WTC11 (cell line): ENCODE data around the gene SIGMAR1. TPM values are rescaled to one million over a fixed set of nuclear protein-coding genes. Genes with fewer than 3 reads are reported as not detected.

Experiments
- AR ChIP-seq: fragments of 250-450 bp; sonication (Bioruptor Pico); IDR thresholded peaks from 2 replicates; pipeline ENCODE4 v1.9.0; 2021; ENCODE audit warnings: mild to moderate bottlenecking
- CBFB ChIP-seq: sonication (generic); formaldehyde crosslinking; IDR thresholded peaks from 2 replicates; pipeline ENCODE4 v1.8.1; 2022; ENCODE audit warnings: mild to moderate bottlenecking, low read depth, missing genetic modification reagents
- FOXP1 ChIP-seq: sonication (generic); formaldehyde crosslinking; IDR thresholded peaks from 2 replicates; pipeline ENCODE4 v1.8.0; 2022; ENCODE audit warnings: missing genetic modification reagents, mild to moderate bottlenecking, moderate library complexity, borderline replicate concordance
- GABPB1 ChIP-seq: sonication (generic); formaldehyde crosslinking; IDR thresholded peaks from 2 replicates; pipeline ENCODE4 v1.8.1; 2023; ENCODE audit warnings: mild to moderate bottlenecking, missing genetic modification reagents
- GRHL2 ChIP-seq: fragments of 250-450 bp; sonication (Bioruptor Pico); IDR thresholded peaks from 2 replicates; pipeline ENCODE4 v1.8.0; 2022; ENCODE audit warnings: mild to moderate bottlenecking, moderate library complexity; ENCODE audit not compliant: insufficient replicate concordance, severe bottlenecking
- HMGA2 ChIP-seq: fragments of 250-450 bp; sonication (Bioruptor Pico); IDR thresholded peaks from 2 replicates; pipeline ENCODE4 v1.4.0; 2021; ENCODE audit warnings: mild to moderate bottlenecking, moderate library complexity
- NR2C2 ChIP-seq: sonication (generic); formaldehyde crosslinking; IDR thresholded peaks from 2 replicates; pipeline ENCODE4 v1.8.0; 2022; ENCODE audit warnings: mild to moderate bottlenecking, missing genetic modification reagents
- RELA ChIP-seq: sonication (generic); formaldehyde crosslinking; IDR thresholded peaks from 2 replicates; pipeline ENCODE4 v1.8.1; 2022; ENCODE audit warnings: missing genetic modification reagents, mild to moderate bottlenecking, borderline replicate concordance
- RORB ChIP-seq: fragments of 250-450 bp; sonication (Bioruptor Pico); IDR thresholded peaks from 2 replicates; pipeline ENCODE4 v1.9.0; 2021; ENCODE audit warnings: mild to moderate bottlenecking
- TEAD1 ChIP-seq: sonication (generic); formaldehyde crosslinking; IDR thresholded peaks from 2 replicates; pipeline ENCODE4 v1.8.0; 2022; ENCODE audit warnings: mild to moderate bottlenecking, missing genetic modification reagents
- ZNF396 ChIP-seq: fragments of 250-450 bp; sonication (Bioruptor Pico); IDR thresholded peaks from 2 replicates; pipeline ENCODE4 v1.8.0; 2021; ENCODE audit warnings: mild to moderate bottlenecking, moderate library complexity, borderline replicate concordance
- ZNF512 ChIP-seq: sonication (generic); formaldehyde crosslinking; IDR thresholded peaks from 2 replicates; pipeline ENCODE4 v1.8.1; 2022; ENCODE audit warnings: missing genetic modification reagents, borderline replicate concordance
- total RNA-seq: library from RNA; stranded (reverse); gene quantifications from 3 replicates; pipeline ENCODE4 v1.2.3, GENCODE V29; 2021
- TF ChIP-seq, protein P1 (sequence below): sonication (generic); formaldehyde crosslinking; IDR thresholded peaks from 2 replicates; pipeline ENCODE4 v1.8.0; 2022; ENCODE audit warnings: mild to moderate bottlenecking, missing genetic modification reagents
- TF ChIP-seq, protein P2 (sequence below): fragments of 250-450 bp; sonication (Bioruptor Pico); IDR thresholded peaks from 2 replicates; pipeline ENCODE4 v1.9.0; 2021; ENCODE audit warnings: mild to moderate bottlenecking
- TF ChIP-seq, protein P3 (sequence below): fragments of 250-450 bp; sonication (Bioruptor Pico); IDR thresholded peaks from 2 replicates; pipeline ENCODE4 v1.9.0; 2021; ENCODE audit warnings: mild to moderate bottlenecking, borderline replicate concordance
- TF ChIP-seq, protein P4 (sequence below): sonication (generic); formaldehyde crosslinking; IDR thresholded peaks from 2 replicates; pipeline ENCODE4 v1.8.1; 2023; ENCODE audit warnings: mild to moderate bottlenecking, missing genetic modification reagents
- TF ChIP-seq, protein P5 (sequence below): sonication (generic); formaldehyde crosslinking; IDR thresholded peaks from 2 replicates; pipeline ENCODE4 v1.8.1; 2023; ENCODE audit warnings: mild to moderate bottlenecking, missing genetic modification reagents, borderline replicate concordance
- TF ChIP-seq, protein P6 (sequence below): sonication (generic); formaldehyde crosslinking; IDR thresholded peaks from 2 replicates; pipeline ENCODE4 v1.8.0; 2022; ENCODE audit warnings: mild to moderate bottlenecking, missing genetic modification reagents

SIGMAR1 gene
- total RNA-seq, 1 experiment from 2014 or later, result 108 TPM

- TF ChIP-seq, protein P1, sequence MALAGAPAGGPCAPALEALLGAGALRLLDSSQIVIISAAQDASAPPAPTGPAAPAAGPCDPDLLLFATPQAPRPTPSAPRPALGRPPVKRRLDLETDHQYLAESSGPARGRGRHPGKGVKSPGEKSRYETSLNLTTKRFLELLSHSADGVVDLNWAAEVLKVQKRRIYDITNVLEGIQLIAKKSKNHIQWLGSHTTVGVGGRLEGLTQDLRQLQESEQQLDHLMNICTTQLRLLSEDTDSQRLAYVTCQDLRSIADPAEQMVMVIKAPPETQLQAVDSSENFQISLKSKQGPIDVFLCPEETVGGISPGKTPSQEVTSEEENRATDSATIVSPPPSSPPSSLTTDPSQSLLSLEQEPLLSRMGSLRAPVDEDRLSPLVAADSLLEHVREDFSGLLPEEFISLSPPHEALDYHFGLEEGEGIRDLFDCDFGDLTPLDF, result 0 out of 2 replicates have a peak, but pooled peaks have one; percentile 33
- TF ChIP-seq RORB (CRISPR knock-in tag), result no peak
- peak; percentile 94 for TF ChIP-seq RELA (CRISPR knock-in tag)
- TF ChIP-seq TEAD1 (CRISPR knock-in tag), result no peak; the same call in none of the 2 replicates
- TF ChIP-seq GRHL2, result no peak
- no peak for TF ChIP-seq HMGA2 (CRISPR knock-in tag)
- TF ChIP-seq, protein P2, sequence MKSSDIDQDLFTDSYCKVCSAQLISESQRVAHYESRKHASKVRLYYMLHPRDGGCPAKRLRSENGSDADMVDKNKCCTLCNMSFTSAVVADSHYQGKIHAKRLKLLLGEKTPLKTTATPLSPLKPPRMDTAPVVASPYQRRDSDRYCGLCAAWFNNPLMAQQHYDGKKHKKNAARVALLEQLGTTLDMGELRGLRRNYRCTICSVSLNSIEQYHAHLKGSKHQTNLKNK (CRISPR knock-in tag), result no peak
- peak; percentile 75; the same call in 1 of the 2 replicates for TF ChIP-seq CBFB (CRISPR knock-in tag)
- TF ChIP-seq, protein P3, sequence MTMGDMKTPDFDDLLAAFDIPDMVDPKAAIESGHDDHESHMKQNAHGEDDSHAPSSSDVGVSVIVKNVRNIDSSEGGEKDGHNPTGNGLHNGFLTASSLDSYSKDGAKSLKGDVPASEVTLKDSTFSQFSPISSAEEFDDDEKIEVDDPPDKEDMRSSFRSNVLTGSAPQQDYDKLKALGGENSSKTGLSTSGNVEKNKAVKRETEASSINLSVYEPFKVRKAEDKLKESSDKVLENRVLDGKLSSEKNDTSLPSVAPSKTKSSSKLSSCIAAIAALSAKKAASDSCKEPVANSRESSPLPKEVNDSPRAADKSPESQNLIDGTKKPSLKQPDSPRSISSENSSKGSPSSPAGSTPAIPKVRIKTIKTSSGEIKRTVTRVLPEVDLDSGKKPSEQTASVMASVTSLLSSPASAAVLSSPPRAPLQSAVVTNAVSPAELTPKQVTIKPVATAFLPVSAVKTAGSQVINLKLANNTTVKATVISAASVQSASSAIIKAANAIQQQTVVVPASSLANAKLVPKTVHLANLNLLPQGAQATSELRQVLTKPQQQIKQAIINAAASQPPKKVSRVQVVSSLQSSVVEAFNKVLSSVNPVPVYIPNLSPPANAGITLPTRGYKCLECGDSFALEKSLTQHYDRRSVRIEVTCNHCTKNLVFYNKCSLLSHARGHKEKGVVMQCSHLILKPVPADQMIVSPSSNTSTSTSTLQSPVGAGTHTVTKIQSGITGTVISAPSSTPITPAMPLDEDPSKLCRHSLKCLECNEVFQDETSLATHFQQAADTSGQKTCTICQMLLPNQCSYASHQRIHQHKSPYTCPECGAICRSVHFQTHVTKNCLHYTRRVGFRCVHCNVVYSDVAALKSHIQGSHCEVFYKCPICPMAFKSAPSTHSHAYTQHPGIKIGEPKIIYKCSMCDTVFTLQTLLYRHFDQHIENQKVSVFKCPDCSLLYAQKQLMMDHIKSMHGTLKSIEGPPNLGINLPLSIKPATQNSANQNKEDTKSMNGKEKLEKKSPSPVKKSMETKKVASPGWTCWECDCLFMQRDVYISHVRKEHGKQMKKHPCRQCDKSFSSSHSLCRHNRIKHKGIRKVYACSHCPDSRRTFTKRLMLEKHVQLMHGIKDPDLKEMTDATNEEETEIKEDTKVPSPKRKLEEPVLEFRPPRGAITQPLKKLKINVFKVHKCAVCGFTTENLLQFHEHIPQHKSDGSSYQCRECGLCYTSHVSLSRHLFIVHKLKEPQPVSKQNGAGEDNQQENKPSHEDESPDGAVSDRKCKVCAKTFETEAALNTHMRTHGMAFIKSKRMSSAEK (CRISPR knock-in tag), result no peak
- TF ChIP-seq ZNF512, result no peak
- TF ChIP-seq ZNF396, result no peak
- no peak for TF ChIP-seq AR
- TF ChIP-seq NR2C2, result 0 out of 2 replicates have a peak, but pooled peaks have one; percentile 57
- TF ChIP-seq, protein P4, sequence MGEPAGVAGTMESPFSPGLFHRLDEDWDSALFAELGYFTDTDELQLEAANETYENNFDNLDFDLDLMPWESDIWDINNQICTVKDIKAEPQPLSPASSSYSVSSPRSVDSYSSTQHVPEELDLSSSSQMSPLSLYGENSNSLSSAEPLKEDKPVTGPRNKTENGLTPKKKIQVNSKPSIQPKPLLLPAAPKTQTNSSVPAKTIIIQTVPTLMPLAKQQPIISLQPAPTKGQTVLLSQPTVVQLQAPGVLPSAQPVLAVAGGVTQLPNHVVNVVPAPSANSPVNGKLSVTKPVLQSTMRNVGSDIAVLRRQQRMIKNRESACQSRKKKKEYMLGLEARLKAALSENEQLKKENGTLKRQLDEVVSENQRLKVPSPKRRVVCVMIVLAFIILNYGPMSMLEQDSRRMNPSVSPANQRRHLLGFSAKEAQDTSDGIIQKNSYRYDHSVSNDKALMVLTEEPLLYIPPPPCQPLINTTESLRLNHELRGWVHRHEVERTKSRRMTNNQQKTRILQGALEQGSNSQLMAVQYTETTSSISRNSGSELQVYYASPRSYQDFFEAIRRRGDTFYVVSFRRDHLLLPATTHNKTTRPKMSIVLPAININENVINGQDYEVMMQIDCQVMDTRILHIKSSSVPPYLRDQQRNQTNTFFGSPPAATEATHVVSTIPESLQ, result no peak
- TF ChIP-seq, protein P5, sequence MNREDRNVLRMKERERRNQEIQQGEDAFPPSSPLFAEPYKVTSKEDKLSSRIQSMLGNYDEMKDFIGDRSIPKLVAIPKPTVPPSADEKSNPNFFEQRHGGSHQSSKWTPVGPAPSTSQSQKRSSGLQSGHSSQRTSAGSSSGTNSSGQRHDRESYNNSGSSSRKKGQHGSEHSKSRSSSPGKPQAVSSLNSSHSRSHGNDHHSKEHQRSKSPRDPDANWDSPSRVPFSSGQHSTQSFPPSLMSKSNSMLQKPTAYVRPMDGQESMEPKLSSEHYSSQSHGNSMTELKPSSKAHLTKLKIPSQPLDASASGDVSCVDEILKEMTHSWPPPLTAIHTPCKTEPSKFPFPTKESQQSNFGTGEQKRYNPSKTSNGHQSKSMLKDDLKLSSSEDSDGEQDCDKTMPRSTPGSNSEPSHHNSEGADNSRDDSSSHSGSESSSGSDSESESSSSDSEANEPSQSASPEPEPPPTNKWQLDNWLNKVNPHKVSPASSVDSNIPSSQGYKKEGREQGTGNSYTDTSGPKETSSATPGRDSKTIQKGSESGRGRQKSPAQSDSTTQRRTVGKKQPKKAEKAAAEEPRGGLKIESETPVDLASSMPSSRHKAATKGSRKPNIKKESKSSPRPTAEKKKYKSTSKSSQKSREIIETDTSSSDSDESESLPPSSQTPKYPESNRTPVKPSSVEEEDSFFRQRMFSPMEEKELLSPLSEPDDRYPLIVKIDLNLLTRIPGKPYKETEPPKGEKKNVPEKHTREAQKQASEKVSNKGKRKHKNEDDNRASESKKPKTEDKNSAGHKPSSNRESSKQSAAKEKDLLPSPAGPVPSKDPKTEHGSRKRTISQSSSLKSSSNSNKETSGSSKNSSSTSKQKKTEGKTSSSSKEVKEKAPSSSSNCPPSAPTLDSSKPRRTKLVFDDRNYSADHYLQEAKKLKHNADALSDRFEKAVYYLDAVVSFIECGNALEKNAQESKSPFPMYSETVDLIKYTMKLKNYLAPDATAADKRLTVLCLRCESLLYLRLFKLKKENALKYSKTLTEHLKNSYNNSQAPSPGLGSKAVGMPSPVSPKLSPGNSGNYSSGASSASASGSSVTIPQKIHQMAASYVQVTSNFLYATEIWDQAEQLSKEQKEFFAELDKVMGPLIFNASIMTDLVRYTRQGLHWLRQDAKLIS (CRISPR knock-in tag), result 0 out of 2 replicates have a peak, but pooled peaks have one; percentile 60
- TF ChIP-seq, protein P6, sequence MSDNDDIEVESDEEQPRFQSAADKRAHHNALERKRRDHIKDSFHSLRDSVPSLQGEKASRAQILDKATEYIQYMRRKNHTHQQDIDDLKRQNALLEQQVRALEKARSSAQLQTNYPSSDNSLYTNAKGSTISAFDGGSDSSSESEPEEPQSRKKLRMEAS (CRISPR knock-in tag), result peak; percentile 95
- peak; percentile 91 for TF ChIP-seq FOXP1 (CRISPR knock-in tag)
- peak; percentile 9; the same call in 1 of the 2 replicates for TF ChIP-seq GABPB1 (CRISPR knock-in tag)
These were observed at the start of gene SIGMAR1 (continued) for GRCh38 chr9:34637356-34638137.
